CD4-positive, alpha-beta T cell treated with Interleukin-12 subunit alpha and Interleukin-12 subunit beta, for 1 hour (primary cell): ENCODE results near the gene EPX.

Experiments used
- DNase-seq: peaks from one replicate; pipeline ENCODE4 v3.0.0-alpha.2; 2020

The EPX gene

DNA sequence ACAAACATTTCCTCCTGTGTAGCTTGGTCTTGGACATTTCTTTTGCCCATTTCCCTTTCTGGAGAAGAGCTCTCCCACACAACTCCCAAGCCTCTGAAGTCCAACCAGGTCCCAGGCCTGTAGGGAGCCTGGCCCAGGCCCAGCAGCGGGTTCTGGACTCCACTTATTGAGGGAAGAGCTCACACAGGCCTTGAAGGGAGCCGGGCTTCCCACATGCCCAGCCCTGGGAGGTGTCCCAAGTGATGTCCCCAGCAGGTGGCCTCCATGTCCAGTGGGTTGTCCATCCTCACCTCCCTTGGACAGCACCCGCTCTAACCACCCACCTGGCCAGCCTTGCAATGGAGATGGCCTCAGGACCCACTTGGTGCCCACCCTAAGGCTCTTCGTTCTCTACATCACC lies 5.9 kb upstream of the EPX start:
- no peak for DNase-seq

DNA sequence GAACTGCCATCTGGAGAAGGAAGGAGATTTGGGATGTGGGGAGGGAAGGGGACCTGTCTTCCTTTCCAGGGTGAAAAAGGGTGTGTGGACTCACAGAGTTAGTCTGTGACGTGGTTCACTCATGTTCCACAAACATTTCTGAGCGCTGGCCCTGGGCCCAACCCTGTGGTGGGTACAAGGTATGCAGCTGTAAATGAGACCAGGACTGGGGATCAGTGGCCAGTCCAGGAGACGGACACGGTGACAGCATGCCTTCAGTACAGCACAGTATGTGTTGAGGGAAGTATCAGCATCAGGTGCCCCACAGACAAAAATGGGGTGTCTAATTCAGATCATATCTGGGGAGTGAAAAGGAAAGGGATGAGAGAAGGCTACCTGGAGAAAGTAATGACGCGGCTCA lies 5.5 kb upstream of the EPX start:
- DNase-seq = no peak

DNA sequence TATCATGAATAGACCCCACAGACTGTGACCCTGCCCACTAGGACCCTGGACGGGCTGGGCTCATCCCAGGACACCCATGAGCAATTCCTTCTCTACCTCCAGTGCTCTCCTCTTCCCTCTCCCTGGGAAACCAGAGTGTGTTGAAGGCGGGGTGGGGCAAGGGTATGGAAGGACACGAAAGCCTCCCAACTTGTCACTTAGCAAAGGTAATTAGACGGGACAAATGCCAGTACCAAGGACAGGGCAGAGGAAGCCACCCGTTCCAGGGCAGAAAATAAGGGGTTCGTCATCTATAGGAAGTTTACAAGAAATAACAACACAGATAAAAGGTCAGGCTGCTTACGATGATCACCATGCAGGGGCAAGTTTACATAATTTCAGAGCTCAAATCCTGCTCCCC lies 4.9 kb upstream of the EPX start:
- no peak for DNase-seq

DNA sequence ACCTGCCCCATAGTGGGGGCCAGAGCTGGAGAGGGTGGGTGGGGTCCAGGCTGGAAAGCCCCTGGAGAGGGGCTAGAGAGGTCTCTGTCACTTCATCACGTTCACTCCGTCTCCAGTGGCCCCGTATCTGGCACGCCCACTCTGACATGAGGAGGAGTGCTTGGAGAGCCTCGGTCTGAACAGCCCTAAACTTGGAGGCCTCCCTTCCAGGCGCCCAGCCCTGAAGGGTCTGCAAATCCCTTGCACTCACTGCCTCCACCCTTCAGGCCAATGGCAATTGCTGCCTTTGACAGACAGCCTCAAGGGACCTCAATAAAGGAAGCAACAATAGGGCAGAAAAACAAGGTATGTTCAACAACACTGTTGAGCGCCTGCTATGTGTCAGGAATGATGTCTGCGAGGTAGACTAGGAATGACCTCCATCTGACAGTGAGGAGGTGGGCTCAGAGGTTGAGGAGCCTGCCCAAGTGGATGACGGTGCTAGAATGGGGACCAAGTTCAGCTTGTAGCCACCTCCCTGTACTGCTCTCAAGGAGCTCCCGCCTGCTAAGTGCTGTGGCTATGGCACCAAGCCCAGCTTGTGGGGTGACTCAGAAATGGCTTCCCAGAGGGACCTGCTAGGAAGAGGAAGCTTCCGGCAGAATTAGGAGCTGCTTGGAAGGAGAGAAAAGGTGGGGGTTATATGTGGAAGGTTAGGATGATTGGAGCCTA lies 2.9 kb upstream of the EPX start:
- no peak for DNase-seq

DNA sequence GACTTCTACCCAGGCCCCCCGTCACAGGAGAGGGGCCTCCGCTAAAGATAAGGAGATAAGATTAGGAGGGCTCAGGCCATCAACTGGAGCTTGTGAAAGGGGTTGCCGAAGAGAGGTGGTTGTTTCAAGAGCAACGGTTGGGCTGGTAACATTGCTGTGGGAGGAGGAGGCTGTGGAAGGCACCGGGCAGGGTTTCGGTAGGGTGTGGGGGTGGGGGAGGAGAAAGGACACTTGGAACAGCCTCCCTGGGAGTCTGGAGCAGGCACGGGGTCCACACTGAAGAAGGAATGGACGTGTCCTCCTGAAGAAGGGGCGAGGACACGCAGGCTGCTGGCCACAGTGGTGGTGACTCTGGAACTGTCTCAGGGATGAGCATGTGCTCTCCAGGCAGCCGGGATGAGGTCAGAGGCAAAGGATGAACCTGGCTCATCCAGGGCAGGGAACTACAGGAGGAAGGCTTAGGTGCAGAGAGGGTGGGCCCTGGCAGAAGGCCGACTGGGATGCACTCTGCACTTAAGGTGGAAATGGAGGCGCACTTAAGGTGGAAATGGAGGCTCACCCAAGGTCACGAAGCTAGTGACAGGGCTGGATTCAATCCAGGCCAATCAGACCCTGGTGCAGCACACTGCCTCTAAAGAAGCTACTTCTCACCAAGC lies 1.2 kb upstream of the EPX start:
- no peak for DNase-seq

DNA sequence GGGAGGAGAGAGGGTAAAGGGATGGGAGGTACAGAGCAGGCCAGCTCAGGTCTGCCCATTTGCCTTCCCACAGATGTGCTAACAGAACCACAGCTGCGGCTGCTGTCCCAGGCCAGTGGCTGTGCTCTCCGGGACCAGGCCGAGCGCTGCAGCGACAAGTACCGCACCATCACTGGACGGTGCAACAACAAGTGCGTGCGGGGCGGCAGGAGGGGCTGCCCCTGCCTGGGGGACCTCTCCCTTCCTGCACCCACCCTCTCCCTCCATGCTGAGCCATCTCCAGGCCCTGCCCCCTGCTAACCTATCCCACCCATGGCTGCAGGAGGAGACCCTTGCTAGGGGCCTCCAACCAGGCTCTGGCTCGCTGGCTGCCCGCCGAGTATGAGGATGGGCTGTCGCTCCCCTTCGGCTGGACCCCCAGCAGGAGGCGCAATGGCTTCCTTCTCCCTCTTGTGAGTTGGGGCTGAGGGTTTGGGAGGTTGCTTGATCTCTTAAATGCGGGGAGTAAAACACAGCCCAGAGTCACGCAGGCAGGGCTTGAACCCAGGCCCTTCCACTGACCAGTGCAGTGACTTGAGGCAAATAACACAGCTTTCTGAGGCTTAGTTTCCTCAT lies 1.2 kb downstream of the EPX start:
- no peak for DNase-seq

DNA sequence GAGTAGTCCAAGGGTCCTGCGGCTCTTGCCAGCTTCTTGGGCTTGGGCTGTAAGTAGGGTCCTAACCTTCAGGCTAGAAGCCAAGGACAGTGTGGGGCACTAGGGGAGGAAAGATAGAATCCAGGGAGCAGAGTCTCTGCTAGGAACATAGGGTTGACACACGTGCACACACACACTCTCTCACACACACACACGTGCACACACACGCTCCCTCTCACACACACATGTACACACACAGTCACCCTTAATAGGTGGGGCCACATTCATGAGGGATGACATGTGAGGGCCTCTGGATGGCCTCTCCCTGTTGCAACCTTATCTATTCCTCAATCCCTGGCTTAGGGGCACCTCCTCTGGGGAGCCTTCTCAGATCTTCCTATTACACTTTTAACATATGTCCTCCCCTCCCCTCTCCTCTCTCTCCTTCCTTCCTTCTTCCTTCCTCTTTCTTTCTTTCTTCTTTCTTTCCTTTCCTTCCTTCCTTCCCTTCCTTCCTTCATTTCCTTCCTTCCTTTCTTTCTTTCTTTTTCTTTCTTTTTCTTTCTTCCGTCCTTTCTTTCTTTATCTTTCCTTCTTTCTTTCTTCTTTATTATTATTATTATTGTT lies 3.1 kb downstream of the EPX start:
- no peak for DNase-seq

DNA sequence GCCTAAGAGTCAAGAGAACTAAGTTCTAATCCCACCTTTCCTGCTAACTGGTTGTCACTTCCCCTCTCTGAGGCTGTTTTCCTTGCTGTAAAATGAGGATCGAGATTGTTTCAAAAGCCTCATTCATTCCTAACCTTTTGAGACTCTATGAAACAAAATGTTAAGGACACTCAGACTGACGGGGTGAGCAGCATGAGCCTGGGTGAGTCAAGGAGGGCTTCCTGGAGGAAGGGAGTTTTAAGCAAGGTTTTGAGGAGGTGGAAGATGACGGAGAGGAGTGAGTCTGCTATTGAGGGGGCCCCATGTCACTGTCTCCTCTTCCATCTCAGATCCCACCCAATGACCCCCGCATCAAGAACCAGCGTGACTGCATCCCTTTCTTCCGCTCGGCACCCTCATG lies 4.1 kb downstream of the EPX start:
- DNase-seq = no peak

DNA sequence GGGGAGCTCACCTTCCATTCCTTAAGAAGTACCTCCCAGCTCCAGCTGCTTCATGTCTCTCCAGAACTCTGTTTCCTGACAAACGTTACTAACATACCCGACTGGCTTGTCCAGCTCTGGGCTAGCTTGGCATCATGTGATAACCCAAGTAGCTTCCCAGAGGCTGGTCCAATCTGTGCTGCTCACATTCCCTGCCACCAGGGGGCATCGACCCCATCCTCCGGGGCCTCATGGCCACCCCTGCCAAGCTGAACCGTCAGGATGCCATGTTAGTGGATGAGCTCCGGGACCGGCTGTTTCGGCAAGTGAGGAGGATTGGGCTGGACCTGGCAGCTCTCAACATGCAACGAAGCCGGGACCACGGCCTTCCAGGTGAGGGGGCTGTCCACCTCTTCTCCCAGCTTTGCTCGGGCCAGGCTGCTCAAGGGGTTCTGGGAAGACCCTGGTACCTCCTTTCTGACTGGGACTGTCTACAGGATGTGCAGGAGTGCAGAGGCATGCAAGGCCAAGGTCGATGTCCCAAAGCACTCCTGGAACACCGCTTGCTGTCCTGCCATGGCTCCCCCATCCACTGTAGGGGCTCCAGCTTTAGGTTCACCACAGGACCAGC lies 7.6 kb downstream of the EPX start:
- DNase-seq = peak; percentile 52

DNA sequence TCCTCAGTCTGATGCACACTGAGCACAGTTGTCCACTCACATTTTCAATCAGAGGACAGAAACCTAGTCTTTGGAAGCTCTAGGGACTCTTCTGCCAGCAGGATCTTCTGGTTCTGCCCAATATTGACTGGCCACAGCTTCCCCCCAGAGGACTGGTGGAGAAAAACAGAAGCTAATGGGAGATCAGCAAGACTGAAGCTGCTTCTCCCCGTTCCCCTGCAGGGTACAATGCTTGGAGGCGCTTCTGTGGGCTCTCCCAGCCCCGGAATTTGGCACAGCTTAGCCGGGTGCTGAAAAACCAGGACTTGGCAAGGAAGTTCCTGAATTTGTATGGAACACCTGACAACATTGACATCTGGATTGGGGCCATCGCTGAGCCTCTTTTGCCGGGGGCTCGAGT lies 10.3 kb downstream of the EPX start:
- no peak for DNase-seq

DNA sequence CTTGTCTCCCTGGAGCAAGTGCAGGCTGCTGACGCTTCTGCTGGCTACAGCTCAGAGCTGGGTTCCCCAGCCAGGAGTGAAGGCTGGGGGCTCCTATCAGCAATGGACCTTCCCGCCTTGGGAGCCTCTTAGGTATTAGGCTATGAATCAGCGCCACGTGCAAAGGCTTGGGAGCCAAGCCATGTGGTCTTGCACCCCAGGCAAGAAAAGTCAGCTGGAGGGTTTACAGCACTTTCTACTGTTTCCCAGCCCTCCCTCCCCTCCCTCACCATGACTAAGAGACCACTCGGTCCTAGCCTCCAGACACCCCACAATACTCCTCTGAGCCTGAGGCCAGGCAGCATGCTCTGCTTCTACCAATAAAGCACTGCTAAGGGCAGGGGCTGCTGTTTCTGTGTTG lies 12.3 kb downstream of the EPX start:
- DNase-seq = no peak

DNA sequence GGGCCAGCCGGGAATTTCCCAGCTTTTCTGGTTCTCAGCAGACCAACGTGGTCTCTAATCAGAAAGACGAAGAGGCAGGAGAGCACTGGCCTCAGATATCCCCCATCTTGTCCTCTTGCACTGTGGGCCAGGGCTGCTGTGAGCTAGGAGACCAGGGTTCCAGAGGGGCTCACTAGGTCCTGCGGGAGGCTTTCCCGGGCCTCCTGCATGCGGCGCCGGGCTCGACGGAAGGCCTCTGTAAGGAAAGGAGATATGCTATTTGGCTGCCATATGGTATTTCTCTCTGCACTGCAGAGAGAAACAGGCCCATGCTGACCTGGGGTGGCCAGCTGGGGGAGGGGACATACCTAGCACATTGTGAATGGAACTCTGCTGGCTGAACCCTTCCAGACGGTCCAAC lies 13.4 kb downstream of the EPX start:
- DNase-seq = no peak

DNA sequence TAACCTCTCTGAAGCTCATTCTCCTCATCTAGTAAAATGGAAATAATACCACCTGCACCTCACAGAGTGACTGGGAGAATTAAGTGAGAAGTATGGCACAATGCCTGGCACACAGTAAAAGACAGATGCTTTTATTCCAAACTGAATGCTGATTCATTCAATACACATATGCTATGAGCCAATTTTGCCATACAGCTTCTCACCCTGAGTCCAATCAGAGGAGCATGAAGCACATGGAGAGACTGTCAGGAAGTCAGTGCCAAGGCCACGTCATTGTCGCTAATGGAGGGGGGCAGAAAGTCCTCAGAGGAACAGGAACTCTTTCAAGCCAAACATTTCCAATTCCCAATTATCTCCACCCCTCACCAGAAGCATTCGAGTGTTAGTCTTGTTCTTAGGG lies 14.9 kb downstream of the EPX start:
- no peak for DNase-seq

DNA sequence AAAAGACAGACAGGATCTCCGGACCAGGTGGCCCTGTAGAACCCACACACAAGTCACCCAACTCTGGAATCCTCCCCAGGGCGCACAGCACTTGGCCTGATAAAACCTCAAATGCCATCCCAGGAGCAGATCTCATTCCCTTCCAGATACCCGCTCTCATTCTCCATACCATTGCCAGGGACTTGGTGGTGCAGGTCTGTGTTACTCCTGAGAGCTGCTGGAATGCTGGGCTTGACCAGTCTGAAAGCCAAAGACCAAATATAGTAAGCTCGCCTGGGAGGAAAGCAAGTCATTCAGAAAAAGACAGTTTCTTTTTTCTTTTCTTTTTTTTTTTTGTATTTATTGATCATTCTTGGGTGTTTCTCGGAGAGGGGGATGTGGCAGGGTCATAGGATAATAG lies 15.8 kb downstream of the EPX start:
- DNase-seq = no peak

DNA sequence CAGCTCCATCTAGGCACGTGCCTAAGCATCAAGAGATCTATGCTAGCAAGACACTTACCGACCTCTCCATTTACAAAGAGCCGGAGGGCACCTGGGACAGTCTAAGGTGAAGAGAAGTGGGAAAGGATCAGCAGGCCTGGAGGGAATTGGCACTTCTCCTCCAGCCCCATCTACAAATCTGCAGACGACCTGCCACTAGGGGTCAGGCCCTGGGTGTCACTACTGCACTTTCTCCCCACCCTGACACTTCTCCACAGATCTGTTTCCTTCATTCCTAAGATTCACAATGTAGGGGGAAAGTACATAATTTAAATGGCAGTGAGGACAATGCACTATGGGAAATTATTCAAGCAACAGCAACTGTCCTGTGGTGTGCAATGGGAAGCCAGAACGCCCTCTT lies 18.4 kb downstream of the EPX start:
- no peak for DNase-seq

DNA sequence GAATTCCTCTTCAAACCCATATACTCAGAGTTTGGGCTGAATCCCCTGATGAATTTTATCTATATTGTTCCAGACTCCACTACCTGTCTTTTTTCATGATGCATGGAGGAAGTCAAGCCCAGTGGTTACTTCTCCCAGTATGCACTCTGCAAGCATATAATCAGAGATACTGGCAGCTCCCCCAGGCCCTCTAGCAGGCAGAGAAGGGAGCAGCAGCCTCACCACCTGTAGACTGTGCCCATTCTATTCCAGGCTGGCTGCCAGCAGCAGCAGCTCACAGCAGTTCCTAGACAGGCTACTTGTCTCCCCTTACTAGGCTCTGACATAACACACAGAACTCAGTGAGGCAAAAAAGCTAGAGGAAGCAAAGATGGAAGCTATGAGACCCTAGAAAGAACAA lies 23.2 kb downstream of the EPX start:
- no peak for DNase-seq

DNA sequence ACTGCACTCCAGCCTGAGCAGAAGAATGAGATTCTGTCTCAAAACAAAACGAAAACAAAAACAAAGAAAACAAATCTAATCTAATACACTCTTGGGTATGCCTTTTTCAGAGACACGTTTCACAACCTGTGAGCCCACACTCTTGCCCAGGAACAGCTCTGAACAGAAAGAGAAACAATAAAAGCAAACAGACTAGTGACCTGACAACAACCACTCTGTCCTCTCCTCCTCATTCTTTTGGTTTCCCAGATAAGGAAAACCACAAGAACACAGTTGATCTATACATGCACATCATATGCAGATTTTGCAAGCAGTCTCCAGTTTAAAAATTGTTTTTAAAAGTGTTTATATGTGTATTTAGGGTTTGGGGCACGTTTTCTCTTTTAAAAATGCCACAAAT lies 25.2 kb downstream of the EPX start:
- DNase-seq = no peak

DNA sequence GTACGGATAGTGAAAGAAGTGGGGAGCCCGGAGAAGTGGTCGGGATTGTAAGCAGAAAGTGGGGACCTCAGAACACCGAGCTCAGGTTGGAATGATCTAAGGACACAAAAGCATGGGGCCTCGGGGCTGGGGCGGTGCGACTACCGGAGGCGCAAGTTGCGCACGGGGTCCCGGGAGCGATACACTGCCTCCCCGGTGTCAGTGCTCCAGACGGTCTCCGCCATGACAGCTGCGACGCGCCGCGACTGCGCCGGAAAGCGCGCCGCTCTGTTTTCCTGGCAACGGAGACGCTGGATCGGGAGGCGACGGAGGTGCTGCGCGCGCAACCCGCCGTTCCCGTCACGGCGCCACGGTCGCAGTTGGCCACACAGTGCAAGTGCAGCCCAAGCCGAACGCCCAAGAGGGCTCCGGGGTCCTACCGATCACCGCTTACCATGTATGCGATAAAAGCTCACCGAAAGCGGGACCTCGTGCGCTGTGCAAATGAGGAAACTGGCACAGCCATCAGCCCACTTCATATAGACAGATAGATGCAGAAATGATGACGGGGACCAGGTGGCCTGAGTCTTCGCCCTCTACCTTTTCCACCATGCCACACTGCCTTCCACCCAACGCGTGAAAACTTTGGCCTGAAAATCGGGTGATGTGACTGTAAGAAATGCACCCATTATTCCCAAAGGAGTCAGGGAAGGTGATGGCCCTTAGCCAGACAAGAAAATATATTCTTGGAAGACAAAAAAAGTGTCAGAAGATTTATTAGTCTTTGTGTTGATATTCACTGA lies 26.7 kb downstream of the EPX start, which contains the start of gene MKS1:
Gene MKS1, minus strand, starts transcription at position 249 of the 782 bp plus-strand sequence. Its CDS starts 25 bp downstream, at position 224.
- peak; percentile 97 for DNase-seq

DNA sequence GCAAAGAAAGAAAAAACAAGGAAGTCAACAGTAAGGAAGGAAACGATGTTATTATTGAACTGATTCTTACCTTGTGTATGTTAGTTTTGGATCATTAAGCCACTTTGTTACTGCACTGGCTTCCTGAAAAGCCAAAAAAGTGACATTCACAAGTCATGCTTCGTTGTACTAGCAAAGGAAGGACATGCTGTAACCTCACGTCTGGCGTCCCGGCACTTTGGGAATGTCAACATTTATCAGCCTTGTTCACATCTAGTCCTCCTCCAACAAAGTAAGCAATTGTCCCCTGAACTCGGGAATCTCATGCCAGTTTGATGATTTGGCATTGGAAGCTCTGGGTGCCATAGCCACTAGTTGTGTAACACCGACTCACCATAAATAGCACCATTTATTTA lies 27.3 kb downstream of the EPX start:
- no peak for DNase-seq

DNA sequence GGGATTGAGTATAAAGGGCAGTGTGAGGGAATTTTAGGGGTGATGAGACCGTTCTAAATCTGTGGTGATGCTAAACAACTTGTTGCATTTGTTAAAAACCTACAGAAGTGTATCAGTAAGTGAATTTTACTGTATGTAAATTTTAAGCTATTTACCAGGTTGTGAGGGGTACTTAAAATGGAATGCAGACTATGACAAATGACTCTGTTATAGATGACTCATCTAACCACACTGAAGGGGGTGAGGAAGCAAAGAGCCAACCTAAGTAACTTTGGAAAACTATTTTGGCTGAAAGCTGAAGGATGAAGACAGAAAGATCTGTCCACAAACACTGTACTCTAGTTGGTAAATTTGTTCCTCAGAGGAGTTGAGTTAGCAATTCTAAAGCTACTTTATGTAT lies 31.8 kb downstream of the EPX start:
- DNase-seq = no peak

DNA sequence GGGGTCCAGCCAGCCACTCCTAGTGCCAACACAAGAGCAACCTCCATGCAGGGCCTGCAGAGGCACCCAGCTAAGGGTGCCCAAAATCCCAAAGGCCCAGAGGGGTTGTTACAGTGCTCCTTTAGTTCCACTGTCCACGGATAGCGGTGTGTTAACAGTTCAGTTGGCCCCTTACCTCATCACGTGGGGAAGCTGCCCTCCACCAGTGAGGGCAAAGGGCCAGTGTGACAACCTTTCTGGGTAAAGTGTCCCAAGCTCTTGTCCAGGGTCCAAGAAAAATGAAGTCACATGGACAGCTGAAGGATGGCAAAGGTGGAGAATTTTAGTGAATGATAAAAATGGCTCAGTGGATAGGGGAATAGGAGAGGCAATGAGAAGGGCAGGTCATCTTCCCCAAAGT lies 35.2 kb downstream of the EPX start:
- no peak for DNase-seq

DNA sequence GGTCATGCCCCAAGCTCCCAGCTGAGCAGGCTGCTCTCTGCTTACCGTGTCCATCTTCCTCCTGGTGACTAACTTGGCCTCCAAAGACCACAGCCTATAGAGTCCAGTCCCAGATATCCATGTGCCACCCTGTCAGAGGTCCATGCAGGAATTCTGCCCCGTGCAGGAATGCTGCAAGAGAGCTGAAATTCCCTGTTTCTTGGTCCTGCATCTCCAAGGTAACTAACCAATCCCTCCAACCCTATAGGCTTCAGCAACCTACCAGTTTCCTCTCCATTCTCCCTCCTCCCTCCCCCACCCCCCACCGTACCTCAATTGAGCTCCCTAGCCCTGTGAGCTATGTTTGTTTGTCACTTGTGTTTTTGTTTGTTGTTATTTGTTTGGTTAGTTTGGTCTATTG lies 36.2 kb downstream of the EPX start:
- DNase-seq = no peak

DNA sequence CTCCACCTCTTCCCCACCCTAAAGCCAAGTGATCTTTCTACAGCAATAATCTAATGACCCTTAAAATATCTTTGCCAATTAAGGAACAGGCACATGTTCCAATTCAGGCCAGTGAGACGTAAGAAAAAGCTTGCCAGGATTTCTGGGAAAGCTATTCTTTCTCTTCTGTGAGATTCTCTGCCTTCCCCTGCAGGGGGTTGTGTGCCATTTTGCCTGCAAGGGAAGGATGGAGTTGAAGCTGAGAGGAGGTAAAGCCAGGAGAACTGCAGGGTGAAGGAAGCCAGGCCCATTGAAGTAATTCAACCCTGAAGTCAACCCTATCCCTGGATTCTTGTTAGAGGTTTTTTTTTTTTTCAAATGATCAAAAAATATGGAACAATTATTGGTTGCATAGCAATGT lies 36.9 kb downstream of the EPX start:
- no peak for DNase-seq
